Glomerular visceral epithelial cell (primary cell): Measurements from ENCODE around the gene LGALS7.
"Not testable (repeated sequence)": the region's sequence is repeated elsewhere in the genome, so short reads cannot be mapped to it uniquely, and the experiment has no call there.

Experiments used
- DNase-seq: peaks from one replicate; pipeline ENCODE4 v3.0.0-alpha.2; 2016; ENCODE audit errors: extremely low spot score

The LGALS7 gene

GRCh38 chr19:38774181-38774950, 1.0 kb upstream of the LGALS7 start:
- DNase-seq = no peak

- DNase-seq = not testable (repeated sequence)
Measured at GRCh38 chr19:38771569-38771968, 1.7 kb downstream of the LGALS7 start.

- DNase-seq = not testable (repeated sequence)
Measured at GRCh38 chr19:38770949-38771275, 2.4 kb downstream of the LGALS7 start.

DNA sequence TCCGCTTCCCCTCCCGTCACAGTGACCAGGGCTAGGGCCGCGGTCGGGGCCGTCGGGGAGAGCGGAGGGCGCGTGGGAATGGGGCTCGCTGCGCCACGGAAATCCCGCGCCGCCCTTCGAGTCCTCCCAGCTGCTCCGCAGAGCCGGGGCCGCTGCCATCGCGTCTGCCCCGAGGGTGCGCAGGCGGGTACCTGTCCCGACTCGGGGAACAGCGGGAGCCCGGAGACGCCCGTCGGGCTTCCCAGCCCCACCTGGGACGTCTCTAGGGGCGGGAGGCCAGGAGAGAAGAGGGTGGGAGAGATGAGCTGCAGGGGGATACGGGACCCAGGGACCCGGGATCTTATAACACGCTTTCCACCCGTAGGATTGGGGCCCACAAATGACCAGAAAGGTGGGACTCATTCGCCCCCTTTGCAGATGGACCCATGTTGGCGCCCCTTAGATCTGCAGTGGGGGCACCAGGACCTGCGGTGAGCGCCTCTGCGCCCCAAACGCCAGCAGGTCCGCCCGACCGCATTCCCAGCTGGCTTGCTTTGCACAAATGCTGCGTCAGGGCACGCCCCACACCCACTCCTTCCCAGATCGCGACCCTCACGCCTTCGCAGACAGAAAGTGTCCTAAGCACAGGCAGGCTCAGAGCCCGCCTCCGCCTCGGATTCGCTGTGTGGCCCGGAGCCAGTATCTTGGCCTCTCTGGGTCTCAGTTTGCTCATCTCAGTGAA, 2.9 kb downstream of the LGALS7 start:
- DNase-seq = not testable (repeated sequence)

DNA sequence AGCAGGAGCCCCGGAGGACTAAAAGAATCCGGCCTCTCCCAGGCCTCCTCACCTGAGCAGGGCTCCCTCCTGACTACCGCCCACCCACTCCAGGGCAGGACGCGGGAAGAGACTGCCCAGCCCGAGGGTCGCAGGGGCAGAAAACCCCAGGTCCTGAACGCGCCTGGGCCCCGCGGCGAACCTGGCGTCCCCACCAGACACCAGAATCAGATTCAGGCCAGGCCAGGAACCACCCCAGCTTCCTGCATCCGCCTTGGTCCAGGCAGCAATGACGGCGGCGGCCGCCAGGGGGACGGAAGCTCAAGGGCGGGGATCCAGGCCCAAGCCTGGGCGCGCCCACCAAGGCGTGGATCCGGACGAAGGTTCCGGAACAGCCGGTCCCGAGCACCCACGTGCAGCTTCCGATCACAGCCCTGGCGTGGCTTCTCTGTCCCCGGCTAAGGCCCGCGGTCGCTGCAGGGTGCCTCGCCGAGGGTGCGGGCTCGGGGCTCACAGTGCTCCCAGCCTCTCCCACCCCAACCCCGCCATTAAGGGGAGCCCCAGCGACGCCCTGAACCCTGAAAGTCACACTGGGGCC, 3.6 kb downstream of the LGALS7 start:
- peak; percentile 48 for DNase-seq

DNA sequence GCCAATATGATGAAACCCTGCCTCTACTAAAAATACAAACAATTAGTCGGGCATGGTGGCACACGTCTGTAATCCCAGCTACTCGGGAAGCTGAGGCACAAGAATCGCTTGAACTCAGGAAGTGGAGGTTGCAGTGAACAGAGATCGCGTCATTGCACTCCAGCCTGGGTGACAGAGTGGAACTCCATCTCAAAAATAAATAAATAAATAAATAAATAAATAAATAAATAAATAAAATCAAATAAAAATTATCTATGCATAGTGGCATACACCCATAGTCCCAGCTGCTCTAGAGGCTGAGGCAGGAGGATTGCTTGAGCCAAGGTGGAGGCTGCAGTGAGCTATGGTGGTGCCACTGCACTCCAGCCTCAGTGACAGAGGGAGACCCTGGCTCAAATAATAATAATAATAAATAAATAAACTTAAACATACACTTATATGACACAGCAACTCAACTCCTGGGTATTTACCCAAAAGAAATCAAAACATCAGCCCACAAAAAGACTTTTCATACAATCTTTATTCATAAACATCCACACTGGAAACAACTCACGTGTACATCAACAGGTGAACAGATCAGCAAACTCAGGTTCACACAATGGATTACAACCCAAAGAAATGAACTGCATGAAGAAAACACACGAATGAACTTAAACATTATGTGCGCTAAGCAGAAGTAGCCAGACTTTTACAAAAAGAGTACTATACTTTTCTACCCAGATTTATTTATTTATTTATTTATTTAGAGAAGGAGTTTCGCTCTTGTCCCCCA, 6.9 kb downstream of the LGALS7 start:
- no peak for DNase-seq

DNA sequence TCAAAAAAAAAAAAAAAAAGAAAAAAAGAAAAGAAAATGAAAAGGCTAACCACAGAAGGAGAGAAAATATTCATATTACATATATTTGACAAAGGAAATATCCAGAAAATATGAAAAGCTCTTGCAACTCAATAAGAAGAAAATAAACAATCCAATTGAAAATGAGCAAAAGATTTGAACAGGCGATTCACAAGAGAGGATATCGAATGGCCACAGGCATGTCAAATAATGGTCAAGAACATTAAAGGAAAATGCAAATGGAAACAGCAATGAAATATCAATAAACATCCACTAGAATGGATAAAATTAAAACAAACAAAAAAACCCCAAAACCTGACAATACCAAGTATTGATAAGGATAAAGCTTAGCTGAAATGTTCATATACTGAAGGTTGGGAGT, 8.1 kb downstream of the LGALS7 start:
- DNase-seq = no peak

DNA sequence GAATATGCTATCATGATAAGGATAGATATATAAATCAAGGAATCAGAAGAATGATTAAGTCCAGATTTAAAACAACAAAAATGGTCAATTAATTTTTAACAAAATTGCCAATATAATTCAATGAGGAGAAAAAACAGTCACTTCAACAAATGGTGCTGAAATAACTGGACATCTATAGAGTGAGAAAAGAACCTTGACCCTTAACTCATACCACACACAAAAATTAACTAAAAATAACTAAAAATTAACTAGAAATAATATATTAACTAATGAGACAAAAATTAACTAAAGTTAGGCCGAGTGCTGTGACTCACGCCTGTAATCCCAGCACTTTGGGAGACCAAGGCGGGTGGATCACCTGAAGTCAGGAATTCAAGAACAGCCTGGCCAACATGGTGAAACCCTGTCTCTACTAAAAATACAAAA, 9.5 kb downstream of the LGALS7 start:
- peak; percentile 44 for DNase-seq

- DNase-seq = not testable (repeated sequence)
Measured at GRCh38 chr19:38761884-38762389, 11.4 kb downstream of the LGALS7 start.

- not testable (repeated sequence) for DNase-seq
Measured at GRCh38 chr19:38760805-38761517, 12.4 kb downstream of the LGALS7 start.

DNA sequence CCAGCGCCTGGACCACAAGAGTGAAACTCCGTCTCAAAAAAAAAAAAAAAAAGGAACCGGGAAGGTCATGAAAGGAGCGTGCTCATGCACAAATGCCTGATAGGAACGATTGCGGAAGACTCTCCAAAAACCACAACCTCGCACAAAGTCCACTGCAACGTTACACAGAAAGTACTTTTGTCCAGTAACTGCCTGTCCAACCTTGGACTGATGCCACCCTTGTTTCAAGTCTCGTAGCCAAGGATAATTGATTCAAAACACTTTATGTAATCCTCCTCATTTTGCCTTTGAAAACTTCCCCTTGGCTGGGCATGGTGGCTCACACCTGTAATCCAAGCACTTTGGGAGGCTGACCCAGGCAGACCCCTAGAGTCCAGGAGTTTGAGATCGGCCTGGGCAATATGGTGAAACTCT, 13.7 kb downstream of the LGALS7 start:
- DNase-seq = peak; percentile 44

DNA sequence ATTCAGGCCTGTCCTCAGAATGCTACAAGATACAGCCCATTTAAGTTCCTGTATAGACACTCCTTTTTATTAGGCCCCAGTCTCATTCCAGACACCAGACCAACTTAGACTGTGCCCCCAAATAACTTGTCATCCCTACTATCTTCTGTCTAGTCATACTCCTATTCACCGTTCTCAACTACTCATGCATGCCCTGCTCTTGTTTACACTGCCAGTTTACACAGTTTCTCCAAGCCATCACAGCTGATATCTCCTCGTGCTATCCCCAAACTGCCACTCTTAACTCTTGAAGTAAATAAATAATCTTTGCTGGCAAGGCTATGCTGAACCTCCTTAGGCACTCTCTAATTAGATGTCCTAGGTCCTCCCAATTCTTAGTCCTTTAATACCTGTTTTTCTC, 19.1 kb downstream of the LGALS7 start:
- not testable (repeated sequence) for DNase-seq

GRCh38 chr19:38753783-38754182, 19.5 kb downstream of the LGALS7 start:
- not testable (repeated sequence) for DNase-seq

DNA sequence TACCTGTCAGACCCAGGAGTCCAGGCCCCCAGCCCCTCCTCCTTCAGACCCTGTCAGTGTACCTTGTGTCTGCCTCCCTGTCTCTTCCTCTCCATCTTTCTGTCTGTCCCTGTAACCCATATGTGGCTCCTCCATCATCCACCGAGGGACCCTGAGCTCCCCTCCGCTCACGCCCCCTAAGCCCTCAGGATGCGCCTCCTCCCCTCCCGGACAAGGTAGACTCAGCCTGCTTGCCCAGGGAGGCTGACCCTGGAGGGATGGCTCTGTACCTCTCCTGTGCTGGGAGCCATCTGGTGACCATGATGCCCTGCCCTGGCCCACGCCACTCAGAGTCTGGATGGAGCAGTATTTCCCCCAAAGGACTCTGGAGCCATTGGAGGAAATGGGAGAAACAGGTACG, 28.0 kb downstream of the LGALS7 start:
- no peak for DNase-seq

GRCh38 chr19:38744874-38745273, 28.4 kb downstream of the LGALS7 start:
- no peak for DNase-seq

DNA sequence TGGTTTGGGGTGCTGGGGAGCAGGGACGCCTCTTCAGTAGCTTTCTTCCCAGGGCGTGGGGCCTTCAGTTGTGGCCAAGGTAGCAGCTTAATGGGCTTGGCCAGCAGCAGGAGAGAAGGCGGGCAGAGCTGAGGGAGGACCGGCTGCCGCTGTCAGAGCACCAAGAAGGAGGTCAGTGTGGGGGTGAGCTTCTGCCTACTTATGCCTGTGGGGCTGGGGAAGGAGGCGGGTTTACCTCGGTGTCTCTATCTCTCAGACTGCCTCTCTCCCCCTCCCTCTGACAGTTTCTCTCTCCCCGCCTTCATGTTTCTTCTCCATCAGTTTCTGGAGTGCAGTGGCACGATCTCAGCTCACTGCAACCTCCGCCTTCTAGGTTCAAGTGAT, 29.0 kb downstream of the LGALS7 start, which contains the start of gene CAPN12:
TSS of gene CAPN12 (minus strand) at position 177 of the 384 bp plus-strand sequence. CDS start 309 bp downstream, outside the sequence.
- DNase-seq = no peak

- DNase-seq = no peak
Measured at GRCh38 chr19:38743394-38744297, 29.7 kb downstream of the LGALS7 start.

DNA sequence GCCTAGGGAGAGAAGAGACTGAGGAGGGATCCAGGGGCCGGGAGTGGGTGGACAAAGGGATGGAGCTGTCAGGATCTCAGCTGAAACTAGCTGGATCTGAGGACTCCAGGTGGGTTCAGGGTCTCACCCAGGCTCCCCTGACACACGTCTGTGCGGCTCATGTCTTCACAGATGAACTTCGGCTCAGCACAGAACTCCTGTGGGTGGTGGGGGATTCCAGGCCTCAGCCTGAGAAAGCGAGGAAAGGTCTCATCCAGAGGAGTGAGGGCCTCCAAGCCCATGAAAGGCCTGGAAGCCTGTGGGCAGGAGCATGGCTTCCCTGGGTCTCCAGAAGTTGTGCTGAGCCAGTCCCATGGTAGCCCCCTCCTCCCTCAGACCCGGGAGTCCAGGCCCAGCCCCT, 30.4 kb downstream of the LGALS7 start:
- no peak for DNase-seq

- DNase-seq = no peak
Measured at GRCh38 chr19:38742296-38742695, 31.0 kb downstream of the LGALS7 start.

DNA sequence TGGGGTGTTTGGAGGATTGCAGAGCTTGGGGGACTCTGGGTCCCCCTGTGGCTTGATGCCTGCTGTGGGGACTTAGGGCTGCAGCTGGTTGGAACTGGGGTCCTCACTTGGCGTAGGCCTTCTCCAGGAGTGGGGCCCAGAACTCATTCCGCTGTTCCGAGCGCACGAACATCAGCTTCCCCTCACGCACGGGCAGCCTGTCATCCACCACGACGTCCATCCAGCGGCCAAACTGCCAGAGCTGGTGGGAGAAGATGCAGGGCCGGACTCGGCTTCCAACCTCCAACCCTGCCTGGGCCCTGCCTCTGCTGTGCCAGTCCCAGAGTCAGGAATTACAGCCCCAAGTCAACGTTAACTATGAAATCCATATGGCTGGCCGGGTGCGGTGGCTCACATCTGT, 31.6 kb downstream of the LGALS7 start:
- no peak for DNase-seq
